Hepatocyte (in vitro differentiated cells): Measurements from ENCODE around the gene SIGLEC1. TPM values are rescaled to one million over a fixed set of nuclear protein-coding genes. Genes with fewer than 3 reads are reported as not detected.

Experiments used
- DNase-seq: peaks from one replicate; pipeline ENCODE4 v3.0.0-alpha.2; 2016; ENCODE audit warnings: low spot score
- H2AFZ ChIP-seq: fragments of 200-600 bp; sonication (generic); 2 replicates; pipeline ENCODE4 v1.6.0; 2016; ENCODE audit warnings: antibody characterized with exemption, mild to moderate bottlenecking
- H3K27ac ChIP-seq: fragments of 200-600 bp; sonication (generic); 2 replicates; pipeline ENCODE4 v1.5.1; 2016; ENCODE audit warnings: mild to moderate bottlenecking
- H3K27me3 ChIP-seq: fragments of 200-600 bp; sonication (generic); 2 replicates; pipeline ENCODE4 v1.6.1; 2016
- H3K36me3 ChIP-seq: fragments of 200-600 bp; sonication (generic); replicated peaks from 2 replicates; pipeline ENCODE4 v1.5.1; 2016; ENCODE audit warnings: low read depth; ENCODE audit not compliant: insufficient read depth
- H3K4me1 ChIP-seq: fragments of 200-600 bp; sonication (generic); 2 replicates; pipeline ENCODE4 v1.5.1; 2016; ENCODE audit warnings: mild to moderate bottlenecking, moderate library complexity; ENCODE audit not compliant: insufficient read depth
- H3K4me2 ChIP-seq: fragments of 200-600 bp; sonication (generic); 2 replicates; pipeline ENCODE4 v1.6.0; 2016
- H3K4me3 ChIP-seq: fragments of 200-600 bp; sonication (generic); 2 replicates; pipeline ENCODE4 v1.5.1; 2016; ENCODE audit warnings: mild to moderate bottlenecking
- H3K79me2 ChIP-seq: fragments of 200-600 bp; sonication (generic); 2 replicates; pipeline ENCODE4 v1.6.0; 2017; ENCODE audit warnings: mild to moderate bottlenecking
- H3K9me2 ChIP-seq: fragments of 200-600 bp; sonication (generic); replicated peaks from 2 replicates; pipeline ENCODE4 v1.6.0; 2017; ENCODE audit warnings: mild to moderate bottlenecking; ENCODE audit not compliant: insufficient read depth
- H3K9me3 ChIP-seq: fragments of 200-600 bp; sonication (generic); 2 replicates; pipeline ENCODE4 v1.5.1; 2016; ENCODE audit warnings: low read depth, mild to moderate bottlenecking
- H4K20me1 ChIP-seq: fragments of 200-600 bp; sonication (generic); 2 replicates; pipeline ENCODE4 v1.6.0; 2016; ENCODE audit warnings: mild to moderate bottlenecking; ENCODE audit not compliant: insufficient read depth, poor library complexity, severe bottlenecking
- EZH2 ChIP-seq: fragments of 200-600 bp; sonication (generic); IDR thresholded peaks from 2 replicates; pipeline ENCODE4 v1.6.1; 2016; ENCODE audit warnings: antibody characterized with exemption, mild to moderate bottlenecking, borderline replicate concordance
- EZH2phosphoT487 ChIP-seq: fragments of 200-600 bp; sonication (generic); IDR thresholded peaks from one replicate; pipeline ENCODE4 v1.6.1; 2018; ENCODE audit warnings: antibody characterized with exemption, mild to moderate bottlenecking, low read depth, moderate library complexity; ENCODE audit not compliant: unreplicated experiment, severe bottlenecking
- WGBS: methylation state at CpG from one replicate; pipeline ENCODE4 v1.1.6; 2016; ENCODE audit warnings: low lambda C conversion rate; ENCODE audit errors: missing lambda C conversion rate; 5-methylcytosine and 5-hydroxymethylcytosine counted together
- polyA plus RNA-seq: library from polyadenylated mRNA; unstranded; fragments of >200 nt; fragmentation: Nextera tagmentation; extraction: Ambion mirVana; gene quantifications from 2 replicates; pipeline ENCODE4 v1.2.1, GENCODE V29; 2016
- total RNA-seq: library from RNA; depleted of rRNA; stranded (reverse); fragments of >200 nt; gene quantifications from 2 replicates; pipeline ENCODE4 v1.2.3, GENCODE V29; 2014
- TF ChIP-seq, protein P1 (sequence below): fragments of 200-600 bp; sonication (generic); IDR thresholded peaks from 2 replicates; pipeline ENCODE4 v1.5.1; 2016; ENCODE audit warnings: antibody characterized with exemption, mild to moderate bottlenecking; ENCODE audit not compliant: poor library complexity

SIGLEC1 gene
- total and polyA plus RNA-seq, 2 experiments from 2014 or later: 0.11 to 0.23 TPM

DNA sequence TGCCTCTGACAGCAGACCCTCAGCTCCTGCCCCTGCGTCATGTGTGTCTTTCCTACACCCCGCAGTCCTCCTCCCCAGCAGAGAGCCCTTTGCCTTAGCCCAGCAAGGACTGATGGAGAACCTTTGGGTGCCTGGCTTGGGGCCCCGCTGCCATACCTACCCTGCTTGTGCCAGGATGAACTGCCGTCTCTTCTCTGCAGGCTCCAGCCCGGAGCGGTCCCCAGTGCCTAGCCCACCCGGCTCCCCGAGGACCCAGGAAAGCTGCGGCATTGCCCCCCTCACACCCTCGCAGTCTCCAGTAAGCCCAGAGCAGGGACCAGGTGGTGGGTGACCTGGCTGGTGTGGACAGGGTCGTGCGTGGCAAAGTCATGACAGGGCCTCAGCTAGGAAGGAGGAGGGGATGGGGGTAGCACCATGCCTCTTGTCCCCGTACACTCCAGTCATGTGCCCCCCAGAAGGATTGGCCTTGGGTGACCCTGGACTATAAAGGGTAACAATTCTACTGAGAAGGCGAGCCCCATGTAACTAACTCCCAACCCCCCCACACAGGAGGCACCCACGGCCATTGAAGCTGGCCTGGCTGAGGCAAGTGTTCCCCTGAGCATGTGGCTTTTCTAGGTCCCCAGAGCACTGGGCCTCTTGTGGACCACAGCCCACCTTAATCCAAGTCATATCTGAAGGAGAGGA lies 28.4 kb upstream of the SIGLEC1 start:
- no peaks in the 10 kb centered on the region for H4K20me1 ChIP-seq
- TF ChIP-seq EZH2 (no peak), EZH2phosphoT487 (no peak)
- TF ChIP-seq, protein P1, sequence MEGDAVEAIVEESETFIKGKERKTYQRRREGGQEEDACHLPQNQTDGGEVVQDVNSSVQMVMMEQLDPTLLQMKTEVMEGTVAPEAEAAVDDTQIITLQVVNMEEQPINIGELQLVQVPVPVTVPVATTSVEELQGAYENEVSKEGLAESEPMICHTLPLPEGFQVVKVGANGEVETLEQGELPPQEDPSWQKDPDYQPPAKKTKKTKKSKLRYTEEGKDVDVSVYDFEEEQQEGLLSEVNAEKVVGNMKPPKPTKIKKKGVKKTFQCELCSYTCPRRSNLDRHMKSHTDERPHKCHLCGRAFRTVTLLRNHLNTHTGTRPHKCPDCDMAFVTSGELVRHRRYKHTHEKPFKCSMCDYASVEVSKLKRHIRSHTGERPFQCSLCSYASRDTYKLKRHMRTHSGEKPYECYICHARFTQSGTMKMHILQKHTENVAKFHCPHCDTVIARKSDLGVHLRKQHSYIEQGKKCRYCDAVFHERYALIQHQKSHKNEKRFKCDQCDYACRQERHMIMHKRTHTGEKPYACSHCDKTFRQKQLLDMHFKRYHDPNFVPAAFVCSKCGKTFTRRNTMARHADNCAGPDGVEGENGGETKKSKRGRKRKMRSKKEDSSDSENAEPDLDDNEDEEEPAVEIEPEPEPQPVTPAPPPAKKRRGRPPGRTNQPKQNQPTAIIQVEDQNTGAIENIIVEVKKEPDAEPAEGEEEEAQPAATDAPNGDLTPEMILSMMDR: no peak
- no peaks in the 10 kb centered on the region for H3K36me3 ChIP-seq
- no peak overlapping the region for H3K27ac ChIP-seq
- WGBS: 95% methylated on average over 15 of the region's 15 CpGs
- H2AFZ ChIP-seq: no peak overlapping the region
- no peak overlapping the region for H3K4me2 ChIP-seq
- no peaks in the 10 kb centered on the region for H3K9me2 ChIP-seq
- no peaks in the 10 kb centered on the region for H3K79me2 ChIP-seq
- H3K4me1 ChIP-seq: no peaks in the 10 kb centered on the region
- peaks cover 15% of the 10 kb centered on the region for H3K27me3 ChIP-seq
- DNase-seq: no peak
- no peak overlapping the region for H3K4me3 ChIP-seq
- no peaks in the 10 kb centered on the region for H3K9me3 ChIP-seq

DNA sequence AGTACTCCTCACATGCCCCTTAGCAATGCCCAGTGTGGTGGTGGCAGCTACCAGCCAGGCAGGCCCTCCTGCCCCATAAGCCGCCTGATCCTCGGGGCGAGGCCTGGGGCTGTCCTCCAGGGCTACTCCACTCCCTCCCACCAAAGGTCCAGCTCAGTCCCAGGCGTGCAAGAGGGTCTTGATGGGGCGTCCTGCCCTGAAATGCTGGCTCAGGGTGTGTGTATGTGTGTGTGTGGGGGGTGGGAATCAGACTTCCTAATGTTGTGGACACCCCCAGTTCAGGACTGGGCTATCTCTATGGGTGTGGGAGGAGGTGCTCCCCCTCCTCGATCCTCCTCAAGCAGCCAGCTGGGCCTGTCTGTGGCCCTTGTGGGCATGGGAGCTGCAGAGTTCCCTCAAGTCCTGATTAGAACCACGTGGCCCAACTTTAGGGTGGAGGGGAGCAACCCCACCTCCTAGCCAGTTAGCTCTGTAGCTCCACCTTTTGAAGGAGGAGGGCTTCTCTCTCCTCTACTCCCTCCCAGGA lies 27.6 kb upstream of the SIGLEC1 start:
- Histone ChIP-seq H3K9me2 (no peaks in the 10 kb centered on the region), H4K20me1 (no peaks in the 10 kb centered on the region), H3K9me3 (no peaks in the 10 kb centered on the region), H3K27me3 (peaks cover 11% of the 10 kb centered on the region), H3K4me1 (no peaks in the 10 kb centered on the region), H3K79me2 (no peaks in the 10 kb centered on the region), H3K36me3 (no peaks in the 10 kb centered on the region), H3K4me3 (no peak overlapping the region), H3K4me2 (no peak overlapping the region), H2AFZ (no peak overlapping the region), H3K27ac (no peak overlapping the region)
- TF ChIP-seq, protein P1: no peak
- TF ChIP-seq EZH2phosphoT487: no peak
- no peak for TF ChIP-seq EZH2
- 73% methylated on average over 7 of the region's 7 CpGs for WGBS
- peak; percentile 5 for DNase-seq

DNA sequence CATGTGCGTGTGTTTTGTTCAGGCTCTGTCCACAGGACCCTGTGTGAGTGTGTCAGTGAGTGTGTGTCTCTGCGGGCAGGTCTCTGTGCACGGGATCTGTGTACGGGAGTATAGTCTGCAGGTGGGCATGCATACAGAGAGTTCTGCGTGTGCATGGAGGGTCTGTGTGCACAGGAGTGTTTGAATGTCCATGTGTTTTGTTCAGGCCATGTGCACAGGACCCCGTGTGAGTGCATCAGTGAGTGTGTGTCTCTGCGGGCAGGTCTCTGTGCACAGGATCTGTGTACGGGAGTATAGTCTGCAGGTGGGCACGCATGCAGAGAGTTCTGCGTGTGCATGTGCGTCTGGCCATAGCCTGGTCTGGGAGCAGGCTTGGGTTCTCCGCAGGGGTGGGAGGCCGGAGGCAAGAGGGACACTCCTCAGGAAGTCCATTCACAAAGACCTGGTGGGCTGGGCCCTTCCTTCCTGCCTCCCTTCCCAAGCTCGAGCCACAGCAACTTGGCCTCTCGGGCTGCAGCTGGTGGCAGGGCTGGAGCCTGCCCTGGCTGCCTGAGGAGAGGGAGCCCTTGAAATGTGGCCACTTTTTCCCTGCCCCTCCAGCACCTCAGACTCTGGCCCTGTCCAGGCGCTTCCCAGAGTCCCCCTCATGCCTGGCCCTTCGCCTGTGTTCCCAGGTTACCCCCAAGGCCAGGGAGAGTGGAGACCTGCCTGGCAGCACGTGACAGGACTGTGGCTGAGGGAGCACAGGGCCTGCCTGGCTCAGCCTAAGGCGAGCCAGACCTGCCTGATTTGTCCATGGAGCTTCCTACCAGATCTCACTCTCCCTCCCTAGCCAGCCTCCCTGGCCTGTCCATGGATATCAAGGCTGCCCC lies 26.9 kb upstream of the SIGLEC1 start:
- Histone ChIP-seq H3K9me3 (no peaks in the 10 kb centered on the region), H3K27ac (no peak overlapping the region), H3K79me2 (no peaks in the 10 kb centered on the region), H3K4me3 (no peak overlapping the region), H3K4me1 (no peaks in the 10 kb centered on the region), H2AFZ (no peak overlapping the region), H3K27me3 (peaks cover 4% of the 10 kb centered on the region), H3K4me2 (no peak overlapping the region), H3K36me3 (no peaks in the 10 kb centered on the region), H4K20me1 (no peaks in the 10 kb centered on the region), H3K9me2 (no peaks in the 10 kb centered on the region)
- DNase-seq: peak; percentile 3
- 83% methylated on average over 19 of the region's 19 CpGs for WGBS
- no peak for TF ChIP-seq EZH2phosphoT487
- TF ChIP-seq, protein P1: no peak
- no peak for TF ChIP-seq EZH2
